Fibroblast of the conjunctiva (primary cell): ENCODE data around the gene DCLK1.
"Not testable (repeated sequence)": the region's sequence is repeated elsewhere in the genome, so short reads cannot be mapped to it uniquely, and the experiment has no call there.

Experiments used
- DNase-seq: peaks from one replicate; pipeline ENCODE4 v3.0.0-alpha.2; 2010; ENCODE audit warnings: low read depth

DCLK1 gene

DNA sequence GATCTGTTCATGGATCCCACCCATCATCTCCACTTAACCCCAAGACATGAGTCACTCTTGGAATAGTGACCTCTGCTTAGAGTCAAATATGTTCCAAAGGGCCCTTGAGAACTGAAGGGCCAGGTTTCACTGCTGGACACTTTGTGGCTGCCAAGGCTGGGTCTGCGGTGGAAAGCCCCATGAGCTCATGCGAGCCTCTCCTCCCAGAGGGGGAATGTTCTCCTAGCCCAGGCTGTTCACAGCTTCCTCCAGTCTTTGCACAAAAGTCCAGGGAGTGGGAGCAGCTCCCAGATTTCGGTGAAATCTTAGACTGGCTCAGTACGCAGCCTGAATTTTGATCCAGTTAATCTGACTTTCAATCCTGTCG lies 732 bp upstream of the DCLK1 start:
- peak; percentile 74 for DNase-seq

DNA sequence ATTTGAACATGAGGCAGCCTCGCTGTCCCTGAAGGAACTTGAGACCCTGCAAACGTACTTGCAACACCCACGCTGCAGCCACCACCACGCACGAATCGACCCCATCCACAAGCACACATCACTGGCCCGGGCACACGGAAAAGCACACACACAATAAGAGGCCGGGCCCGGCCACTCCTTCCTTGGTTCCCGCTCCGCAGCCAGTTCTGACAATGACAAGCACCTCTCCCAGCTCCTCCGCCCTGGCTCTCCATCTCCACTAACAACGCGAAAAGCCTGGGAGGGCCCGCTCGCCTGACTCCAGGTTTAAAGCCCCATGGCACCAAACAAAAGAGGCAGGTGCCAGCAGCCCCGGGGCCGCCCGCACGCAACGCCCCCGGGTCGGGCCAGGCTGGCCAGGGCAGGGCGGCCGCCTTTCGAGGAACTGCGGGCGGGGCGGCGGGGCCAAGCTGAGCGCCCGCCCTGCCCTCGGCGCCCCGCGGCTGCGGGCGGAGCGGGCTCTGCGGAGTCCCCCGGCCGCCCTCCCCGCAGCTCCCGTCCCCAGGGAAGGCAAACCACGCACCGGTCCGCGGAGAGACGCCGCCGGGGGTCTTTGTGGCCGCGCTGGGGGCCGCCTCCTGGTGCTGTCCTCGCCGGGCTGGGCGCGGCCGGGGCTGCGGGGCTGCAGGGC lies 495 bp downstream of the DCLK1 start:
- DNase-seq: no peak

DNA sequence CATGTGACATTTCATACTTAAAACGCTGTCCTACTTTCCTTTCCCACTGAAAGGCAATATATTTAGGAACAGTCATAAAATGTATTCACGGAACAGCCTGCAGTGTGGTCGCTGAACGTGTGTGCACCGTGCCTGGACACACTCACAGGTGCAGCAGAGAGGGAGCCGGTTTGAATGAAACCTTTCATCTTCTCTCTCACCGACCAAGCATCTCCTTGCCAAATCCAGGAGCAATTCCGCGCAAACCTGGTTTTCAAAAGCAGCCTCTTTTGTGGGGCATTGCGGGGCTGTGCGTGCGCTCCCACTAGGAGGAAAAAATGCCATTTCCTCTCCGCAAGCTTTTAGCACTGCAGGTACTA lies 1.0 kb downstream of the DCLK1 start:
- no peak for DNase-seq

DNA sequence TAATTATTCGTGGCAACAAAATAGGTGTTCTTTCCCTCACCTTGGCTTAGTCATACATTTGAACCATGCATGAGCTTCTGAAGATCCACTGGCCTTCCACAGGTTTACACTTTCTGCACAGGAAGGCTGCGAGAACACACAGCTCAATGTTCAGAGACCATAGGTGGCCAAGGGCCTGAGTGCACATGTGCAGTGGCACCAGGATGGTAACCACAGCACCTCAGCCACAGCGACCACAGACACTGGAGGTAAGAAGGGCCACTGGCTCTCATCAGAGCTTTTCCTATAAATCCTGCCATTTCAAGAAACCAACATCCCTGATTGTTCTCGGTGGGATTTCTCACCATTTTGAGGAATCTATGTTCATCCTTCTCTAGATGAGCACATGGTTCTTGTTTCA lies 1.6 kb downstream of the DCLK1 start:
- no peak for DNase-seq

DNA sequence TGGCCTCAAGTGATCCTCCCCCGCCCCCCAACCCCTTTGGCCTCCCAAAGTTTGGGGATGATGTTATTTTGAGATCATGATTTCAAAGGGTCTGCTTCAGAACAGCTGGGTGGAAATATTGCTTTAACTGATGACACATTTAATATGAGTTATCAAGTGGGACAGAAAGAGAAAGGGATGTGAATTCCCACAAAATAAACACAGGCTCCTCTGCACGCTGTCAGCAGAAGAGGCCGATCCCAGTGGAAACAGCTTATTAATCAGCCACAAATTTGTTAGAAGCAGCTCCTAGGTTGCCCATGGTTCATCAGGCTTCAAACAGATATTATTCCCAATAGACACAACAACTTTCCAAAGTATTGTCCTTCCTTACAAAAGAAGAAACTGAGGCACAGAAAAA lies 4.7 kb downstream of the DCLK1 start:
- DNase-seq: no peak

DNA sequence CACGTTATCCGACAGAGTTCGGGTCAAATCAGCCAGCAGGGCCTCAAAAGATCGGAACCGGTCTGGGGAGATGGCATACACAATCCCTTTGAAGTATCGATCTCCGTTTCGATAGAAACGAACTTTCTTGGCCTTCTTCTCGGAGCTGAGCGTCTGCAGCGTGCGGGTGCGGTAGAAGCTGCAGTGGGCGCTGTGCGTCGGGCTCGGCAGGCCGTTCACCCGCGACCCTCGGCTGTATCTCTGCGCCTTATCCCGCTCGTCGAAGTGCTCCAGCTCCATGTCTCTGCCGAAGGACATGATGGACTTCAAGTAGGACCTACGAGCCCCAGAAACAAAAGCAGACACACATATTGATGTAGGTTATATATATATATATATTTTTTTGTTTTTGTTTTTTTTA lies 5.3 kb downstream of the DCLK1 start:
- DNase-seq: no peak

DNA sequence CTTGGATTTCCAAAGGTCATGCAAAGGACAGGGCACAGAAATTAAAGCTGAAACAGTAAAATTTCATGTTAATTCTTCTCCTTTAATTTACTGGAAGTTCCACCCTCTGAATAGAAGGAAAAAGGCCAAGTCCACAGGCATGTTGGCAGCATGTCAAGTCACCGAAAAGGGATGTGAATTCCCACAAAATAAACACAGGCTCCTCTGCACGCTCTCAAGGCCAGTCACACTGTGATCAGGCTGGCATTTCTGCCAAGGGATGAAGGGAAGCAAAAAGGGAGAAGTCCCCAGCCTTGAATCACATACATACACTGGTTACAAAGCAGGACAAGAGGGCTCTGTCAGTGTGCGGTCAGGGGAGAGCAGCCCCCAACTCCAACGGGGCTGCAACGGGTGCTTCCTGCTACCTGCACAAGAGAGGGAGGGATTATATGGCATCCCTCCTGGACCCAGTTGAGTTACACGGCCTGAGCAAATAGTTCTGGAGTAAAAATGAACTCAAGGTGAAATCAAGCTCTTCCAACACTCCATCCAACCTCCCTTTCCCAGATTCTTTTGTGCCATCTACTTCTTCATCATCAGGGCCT lies 6.9 kb downstream of the DCLK1 start:
- DNase-seq: peak; percentile 26

DNA sequence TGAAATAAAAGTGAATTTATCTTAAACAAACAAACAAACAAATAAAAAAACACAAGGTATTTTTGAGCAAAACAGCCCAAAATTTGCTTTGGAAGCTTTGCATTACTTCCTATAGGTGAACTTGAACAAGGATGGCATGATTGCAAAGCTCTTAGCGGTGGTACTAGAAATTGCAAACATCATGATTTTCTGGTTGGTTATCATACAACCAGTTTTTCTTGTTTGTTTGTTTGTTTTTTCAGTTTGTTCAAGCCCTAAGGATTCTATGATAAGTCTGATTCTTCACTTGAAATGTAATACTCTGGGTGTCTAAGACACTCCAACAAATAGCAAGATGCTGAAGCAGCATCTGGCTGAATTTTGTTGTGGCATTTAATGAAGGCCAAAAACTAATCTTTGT lies 15.9 kb downstream of the DCLK1 start:
- DNase-seq: no peak

DNA sequence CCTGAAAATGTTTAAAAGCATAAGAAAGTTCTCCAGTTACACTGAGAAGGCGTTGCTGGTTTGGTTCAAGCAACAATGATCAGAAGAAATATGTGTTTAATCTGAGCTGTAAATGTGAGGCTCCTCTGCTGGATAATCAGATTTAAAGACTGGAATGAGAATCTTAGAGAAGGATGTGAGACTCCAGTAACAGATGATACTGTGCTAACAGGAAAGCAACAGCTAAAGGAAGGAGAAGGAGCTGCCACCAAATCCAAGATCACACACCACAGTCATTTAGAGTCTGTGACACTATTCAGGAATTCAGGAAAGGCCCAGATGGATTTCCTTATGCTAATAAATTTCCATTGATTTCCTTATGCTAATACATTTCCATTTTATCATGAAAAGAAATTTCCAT lies 16.9 kb downstream of the DCLK1 start:
- DNase-seq: no peak

DNA sequence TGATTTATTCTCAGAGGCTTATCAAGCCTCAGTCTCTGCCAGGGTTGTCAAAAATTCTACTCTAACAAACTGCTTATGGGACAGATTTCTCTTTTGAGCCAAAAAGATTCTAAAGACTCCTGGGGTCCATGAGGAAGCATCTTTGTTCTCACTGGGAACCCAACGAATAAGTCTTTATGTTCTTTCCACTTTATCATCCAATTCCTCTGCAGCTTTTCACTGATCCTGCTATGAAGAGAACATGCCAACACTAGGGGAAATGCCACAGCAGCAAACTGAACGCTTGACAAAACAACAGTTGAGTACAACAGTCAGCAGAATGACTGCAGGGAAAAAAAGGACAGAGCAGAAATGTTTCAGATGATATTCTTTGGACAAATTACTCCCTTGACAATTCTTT lies 22.2 kb downstream of the DCLK1 start:
- DNase-seq: no peak

DNA sequence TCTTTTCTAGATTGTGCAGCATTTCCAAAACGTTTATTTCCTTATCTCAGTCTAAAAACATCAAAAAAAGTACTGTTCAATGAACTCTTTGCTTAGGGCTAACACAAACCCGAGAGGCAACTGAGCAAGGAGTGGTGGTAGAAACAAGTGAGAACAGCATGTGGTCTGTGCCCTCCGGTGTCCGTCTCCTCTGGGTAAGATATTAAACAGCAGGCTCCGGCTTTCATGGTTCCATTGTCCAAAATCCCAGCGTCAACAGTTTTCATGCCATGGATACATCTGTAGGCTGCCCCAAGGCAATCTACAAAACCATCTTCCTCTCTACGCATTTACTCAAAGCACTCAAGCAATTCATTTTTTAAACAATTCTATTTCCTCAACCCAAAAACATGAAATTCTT lies 22.8 kb downstream of the DCLK1 start:
- DNase-seq: no peak

DNA sequence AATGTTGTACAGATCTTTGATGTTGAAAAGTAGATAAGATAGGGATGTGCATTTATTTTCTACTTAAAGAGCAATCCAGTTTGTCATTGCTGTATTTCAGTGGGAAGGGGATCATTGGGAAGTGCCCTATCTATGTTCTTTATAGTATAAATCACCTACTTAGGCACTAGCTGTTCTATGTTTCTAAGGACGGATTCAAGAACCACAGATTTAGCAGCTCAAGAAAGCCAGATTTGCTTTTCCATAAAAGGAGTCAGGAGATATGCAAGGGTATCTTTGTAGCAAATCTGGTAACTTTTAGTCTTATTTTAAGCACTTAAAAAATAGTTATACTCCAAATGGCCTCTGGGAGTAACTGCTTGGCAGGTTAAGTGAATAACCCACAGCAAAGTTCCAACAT lies 23.7 kb downstream of the DCLK1 start:
- DNase-seq: no peak

DNA sequence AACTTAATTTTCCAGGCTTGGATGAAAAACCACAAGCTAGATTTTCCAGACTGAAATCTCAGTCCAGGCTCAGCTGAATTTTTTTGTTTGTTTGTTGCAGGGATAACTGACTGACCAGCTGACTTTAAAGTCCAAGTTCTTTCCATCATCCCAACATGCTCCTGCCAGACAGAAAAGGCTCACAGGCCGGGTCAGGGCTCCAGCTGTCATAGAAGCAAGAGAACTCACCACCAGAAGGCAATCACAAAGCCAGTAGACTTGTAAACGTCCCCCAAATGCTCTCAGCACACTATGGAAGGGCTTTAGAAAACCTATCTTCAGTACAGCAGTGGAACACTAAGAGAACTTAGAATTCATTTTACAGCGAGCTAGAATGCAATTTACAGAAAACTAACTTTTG lies 25.5 kb downstream of the DCLK1 start:
- DNase-seq: no peak

DNA sequence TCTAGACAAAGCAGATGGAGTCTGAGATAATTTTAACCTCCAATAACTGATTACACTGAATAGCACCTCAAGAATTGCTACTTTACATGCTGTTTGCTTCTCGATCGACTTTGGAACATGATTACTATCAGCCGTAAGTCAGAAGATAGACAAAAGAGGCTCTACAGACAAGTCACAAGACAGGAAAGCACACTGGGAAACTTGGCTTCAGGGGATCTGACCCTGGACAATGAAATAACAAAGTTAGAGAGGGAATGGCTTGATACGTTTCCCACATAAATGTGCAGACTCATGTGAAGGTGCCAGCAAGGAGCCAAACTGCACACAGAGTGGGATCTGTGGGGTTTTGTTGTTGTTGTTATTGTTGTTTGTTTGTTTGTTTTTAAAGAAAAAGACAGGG lies 28.5 kb downstream of the DCLK1 start:
- DNase-seq: no peak

DNA sequence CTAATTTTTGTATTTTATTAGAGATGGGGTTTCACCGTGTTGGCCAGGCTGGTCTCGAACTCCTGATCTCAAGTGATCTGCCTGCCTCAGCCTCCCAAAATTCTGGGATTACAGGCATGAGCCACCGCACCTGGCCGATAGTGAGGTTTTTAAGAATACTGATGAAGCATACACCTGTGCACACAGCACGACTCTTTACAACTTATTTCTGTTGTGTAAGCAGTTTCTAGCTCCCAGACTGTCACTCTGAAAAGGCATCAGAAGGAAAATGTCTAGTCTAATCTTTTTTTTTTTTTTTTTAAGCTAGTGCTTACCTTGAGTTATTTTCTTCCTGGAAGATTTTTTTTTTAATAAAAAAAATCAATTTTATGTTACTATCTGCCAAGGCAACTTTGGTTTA lies 29.3 kb downstream of the DCLK1 start:
- DNase-seq: not testable (repeated sequence)

DNA sequence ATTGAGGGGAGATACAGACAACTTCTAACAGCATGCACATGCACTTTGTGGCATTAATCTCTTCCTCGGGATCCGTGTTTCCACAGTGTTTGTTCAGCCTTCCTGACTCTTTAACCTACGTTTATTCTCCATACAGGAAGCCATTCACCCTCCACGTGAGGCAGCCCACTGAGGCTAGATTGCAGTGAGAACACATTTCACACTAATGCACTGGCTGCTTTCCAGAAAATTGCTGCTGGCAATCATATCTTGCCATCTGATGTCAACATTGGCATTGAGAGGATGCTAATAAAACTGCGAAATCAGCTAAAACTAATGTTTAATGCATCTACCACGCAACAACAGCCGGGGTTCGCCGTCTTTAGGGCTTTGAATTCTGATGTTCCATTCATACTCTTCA lies 30.0 kb downstream of the DCLK1 start:
- no peak for DNase-seq

DNA sequence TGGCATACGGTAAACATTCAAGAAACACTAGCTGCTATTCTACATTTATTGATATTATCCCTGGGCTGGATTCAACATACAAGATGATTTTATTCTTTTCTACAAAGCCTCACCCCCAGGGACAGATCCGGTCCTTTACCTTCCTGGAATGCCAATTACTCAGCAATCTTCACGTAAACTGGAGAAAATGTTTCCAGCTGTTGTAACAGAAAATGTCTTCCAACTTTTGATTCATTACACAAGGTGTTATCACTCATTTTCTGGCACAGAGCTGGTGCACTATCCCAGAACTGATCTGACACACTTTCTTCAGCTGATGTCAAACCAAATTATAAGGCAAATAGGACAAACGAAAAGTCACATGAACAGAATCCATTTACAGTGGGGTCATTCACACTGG lies 33.1 kb downstream of the DCLK1 start:
- DNase-seq: no peak

DNA sequence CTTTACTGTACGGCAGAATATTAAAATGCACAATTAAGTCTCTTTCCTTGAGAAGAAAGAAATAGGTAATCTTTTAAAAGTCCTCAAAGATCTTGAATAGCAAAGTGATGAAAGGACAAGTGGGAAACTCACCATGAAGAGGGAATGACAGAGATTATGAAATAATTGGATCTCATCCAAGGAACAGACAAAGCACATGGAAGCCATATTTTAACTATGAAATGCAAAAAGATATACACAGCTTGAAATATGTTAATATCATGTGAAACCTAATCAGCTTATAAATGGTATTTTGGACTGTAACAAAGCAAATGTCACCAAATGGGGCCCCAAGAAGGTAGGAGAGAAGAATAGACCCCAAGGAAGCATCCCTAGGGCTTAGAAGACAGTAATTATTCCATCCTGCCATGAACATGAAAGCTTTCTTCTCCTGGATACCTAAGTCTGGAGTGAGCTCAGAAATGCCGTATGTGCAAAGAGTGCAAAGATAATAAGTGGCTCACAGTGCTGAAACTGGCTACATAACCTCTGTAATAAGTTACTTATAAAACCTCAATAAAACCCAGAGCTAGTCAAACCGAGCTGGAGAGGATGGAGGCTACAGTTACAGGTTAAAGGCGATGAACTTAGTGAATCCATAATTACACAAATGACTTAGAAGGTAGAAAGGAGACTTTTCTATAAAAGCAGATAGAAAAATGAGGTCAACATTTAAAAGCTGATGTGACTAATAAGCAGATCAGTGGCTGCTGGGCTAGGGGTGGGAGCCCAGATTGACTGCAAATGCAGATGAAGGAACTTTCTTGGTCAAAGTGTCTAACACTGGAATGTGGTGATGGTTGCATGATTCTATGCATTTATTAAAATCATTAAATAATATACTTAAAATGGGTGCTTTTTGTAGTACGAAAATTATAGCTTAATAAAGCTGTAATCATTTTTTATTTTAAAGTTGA lies 34.4 kb downstream of the DCLK1 start:
- peak; percentile 18 for DNase-seq

DNA sequence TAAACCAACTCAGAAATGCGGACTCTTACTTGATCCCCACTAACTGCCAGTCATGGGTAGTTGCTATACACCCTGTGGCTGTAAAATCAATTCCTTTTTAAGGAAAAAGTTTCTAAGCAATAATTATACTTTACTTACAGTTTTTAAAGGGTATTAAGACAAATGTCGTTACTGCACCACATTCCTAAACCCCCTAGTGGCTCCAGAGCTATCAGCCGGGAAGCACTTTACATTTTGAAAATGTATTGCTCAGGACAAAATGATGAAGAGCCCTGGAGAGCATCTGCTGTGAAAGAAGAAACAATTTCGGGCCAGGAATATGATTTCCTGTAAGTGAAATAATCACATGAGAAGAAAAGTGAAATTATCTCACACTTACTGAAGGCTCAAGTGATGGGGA lies 36.7 kb downstream of the DCLK1 start:
- no peak for DNase-seq

DNA sequence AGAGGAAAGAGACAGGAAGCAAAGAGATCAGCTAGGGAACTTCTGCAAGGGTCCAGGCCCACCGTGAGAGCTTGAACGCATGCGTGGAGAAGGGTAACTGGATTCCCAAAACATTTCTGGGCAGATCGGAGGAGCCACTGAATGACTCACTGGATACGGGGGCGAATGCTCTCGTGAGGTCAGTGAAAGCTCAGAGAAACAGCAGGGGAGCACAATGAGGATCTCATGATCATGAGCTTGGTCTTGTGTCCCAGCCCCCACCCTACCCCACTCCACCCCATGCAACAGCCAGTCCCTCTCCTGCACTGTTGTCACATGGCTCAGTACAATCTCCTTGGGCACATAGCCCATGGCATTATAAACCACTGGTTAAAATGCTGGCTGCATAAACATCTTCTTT lies 40.6 kb downstream of the DCLK1 start:
- no peak for DNase-seq

DNA sequence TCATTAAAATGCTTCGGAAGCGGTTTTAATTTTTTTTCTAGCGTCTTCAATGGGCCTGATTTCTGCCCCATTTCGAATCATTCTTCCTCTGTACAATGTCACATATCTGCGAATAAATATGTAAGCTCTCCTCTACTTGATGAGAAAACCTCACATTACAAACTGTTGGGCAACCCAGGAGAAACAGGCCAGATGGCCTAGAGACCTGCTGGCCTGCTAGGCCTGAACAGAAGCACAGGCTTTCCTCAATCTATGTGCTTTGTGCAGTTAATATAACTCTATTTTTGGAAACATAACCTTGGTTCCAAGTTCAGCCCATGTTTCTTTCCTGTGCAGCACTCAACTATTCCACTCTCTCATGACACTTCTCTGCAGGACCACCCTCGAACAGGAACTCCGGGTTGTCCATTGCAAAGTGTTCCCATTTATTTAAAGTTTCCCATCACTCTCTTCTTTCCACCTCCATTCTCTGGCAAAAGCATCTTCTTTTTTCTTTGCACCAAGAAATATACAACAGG lies 42.0 kb downstream of the DCLK1 start:
- no peak for DNase-seq

DNA sequence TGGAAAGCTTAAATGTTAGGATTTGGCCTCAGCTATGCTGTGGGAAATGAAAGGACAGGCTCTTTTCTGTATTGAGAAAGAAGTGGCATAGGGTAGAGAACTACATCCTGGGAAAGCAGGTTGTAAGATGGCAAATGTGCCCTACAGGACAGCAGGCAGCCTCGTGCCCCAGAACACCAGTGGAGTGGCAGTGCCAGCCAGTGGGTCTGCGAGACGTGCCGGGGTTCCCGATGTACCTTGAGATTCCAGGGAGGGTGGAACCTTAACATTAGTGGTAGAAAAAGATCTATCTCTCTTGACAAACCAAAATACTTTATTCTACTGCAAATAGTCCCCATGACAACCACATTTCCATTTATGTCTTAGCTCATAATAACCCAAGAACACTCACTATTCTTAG lies 42.7 kb downstream of the DCLK1 start:
- DNase-seq: no peak

DNA sequence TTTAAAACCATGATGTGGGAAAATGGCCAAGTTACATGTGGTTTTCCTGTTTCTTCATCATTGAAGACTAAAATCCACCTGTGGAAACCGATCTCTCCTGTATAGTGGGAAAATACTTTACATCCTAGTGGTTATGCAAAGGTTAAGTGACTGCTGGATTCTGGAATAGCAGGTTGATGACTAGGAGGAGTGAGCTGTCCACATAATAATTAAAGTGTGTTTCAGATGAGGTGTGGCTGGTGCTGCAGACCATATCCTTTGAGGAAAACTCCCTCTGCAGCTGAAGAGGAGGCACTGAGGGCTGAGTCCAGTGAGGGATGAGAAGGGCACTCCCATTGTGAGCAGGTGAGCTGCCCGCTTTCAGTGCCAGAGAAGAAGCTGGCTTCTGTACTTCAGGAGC lies 43.2 kb downstream of the DCLK1 start:
- DNase-seq: no peak
